HG03521 (cell line): Measurements from ENCODE around the gene ZNRF2.

Experiments used
- ATAC-seq: cut with Tn5 transposase; IDR thresholded peaks from one replicate; pipeline ENCODE4 v1.9.1; 2021; ENCODE audit warnings: mild to moderate bottlenecking, moderate library complexity; ENCODE audit not compliant: unreplicated experiment

The ZNRF2 gene

GRCh38 chr7:30284298-30285066 is at the start of gene ZNRF2:
TSS of gene ZNRF2 (plus strand) at chr7:30284597. CDS start at chr7:30285358, 761 bp downstream.
- peak; percentile 83 for ATAC-seq

- ATAC-seq: no peak
These were observed 47.1 kb upstream of the ZNRF2 start for GRCh38 chr7:30237271-30237695.

- peak; percentile 54 for ATAC-seq
These were observed 45.5 kb upstream of the ZNRF2 start for GRCh38 chr7:30238721-30239441.

DNA sequence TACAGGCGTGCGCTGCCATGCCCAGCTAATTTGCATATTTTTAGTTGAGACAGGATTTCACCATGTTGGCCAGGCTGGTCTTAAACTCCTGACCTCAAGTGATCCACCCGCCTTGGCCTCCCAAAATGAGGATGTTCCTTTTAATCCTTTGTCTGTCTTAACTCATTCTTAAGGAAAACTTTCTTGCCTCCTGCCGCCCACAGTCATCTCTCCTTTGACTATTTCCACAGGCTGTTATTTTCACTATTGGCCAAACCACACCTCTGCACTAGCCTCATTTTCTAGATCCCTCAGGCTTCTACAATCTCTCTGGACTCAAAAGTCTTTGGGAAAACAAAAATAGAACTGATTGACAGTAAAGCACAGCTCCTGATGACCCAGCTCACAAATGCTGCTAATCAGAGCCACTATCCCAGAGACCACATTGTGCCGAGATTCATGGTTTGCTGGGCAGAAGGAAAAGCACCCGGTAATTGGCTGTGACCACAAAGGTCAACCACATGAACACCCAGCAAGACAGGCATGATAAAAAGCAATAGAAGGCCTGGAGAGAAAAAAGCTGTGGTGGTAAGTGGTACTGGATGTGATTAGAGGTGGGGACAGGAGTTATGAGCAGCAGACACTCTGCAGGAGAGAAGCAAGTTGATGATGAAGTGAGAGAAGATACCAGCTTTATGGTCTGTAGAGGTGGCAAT is 44.1 kb upstream of the ZNRF2 start:
- ATAC-seq: no peak

GRCh38 chr7:30241767-30242166 is 42.6 kb upstream of the ZNRF2 start:
- no peak for ATAC-seq

- ATAC-seq: no peak
These were observed 40.1 kb upstream of the ZNRF2 start for GRCh38 chr7:30244340-30244739.

DNA sequence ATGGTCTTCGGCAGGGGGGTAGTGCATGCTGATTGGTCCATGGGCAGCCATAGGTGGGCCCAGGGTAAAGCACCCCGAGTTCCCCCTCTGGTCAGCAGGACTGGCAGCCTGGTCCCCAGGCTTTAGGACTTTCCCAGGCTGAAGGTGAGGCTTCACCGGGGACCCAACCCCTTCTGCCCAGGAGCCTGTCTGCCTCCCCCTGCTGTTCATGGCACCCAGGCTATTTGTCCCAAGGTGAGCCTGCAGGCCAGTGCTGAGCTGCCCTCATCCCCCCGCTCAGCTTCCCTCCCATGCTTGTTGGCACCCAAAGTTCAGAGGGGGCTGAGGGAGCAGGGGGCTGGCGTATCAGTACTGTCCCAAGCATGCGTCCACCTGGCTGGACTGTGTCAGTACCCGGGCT is 38.5 kb upstream of the ZNRF2 start:
- no peak for ATAC-seq

GRCh38 chr7:30246392-30246791 is 38.0 kb upstream of the ZNRF2 start:
- ATAC-seq: no peak

DNA sequence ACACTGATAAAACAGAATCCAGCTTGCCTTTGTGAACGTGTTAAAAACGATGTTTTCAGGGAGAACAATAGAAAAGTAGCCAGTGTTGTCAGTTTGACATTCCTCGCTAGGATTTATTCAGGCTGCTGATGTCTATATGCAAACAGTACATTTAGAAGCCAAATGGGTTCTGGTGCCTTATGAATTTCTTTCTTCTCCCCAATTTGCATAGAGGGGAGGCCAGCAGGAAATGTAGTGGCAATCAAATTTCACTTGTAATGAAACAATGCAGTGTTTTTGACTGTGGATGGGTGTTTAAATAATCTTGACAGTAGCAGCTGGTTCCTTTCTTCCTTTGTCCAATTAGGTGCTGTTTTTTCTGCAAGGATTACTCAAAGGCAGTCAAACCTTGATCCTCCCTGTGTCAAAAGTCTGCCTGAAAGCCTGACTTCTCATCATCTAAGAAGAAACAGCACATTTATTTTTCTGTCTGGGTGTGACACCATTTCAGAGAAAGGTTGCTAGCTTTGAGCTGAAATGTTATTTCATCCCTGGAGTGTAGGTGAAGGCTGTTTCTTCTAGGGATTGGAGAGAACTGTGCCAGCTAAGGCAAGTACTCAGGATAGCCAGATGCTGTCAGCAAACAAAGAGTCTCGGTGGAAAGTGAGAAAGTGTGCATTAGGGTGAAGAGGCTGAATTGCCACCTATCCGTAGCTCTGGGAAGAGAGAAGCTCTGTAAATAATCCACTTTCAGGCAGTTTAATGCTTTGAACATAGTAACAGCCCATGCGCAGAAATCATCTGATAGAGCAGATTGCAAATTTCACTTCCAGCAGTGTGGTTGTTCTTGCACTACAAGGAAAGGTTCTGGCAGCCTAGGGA is 36.6 kb upstream of the ZNRF2 start:
- ATAC-seq: no peak

- no peak for ATAC-seq
These were observed 35.1 kb upstream of the ZNRF2 start for GRCh38 chr7:30249316-30249715.

- no peak for ATAC-seq
These were observed 34.2 kb upstream of the ZNRF2 start for GRCh38 chr7:30249986-30250774.

GRCh38 chr7:30251708-30252329 is 32.6 kb upstream of the ZNRF2 start:
- no peak for ATAC-seq

DNA sequence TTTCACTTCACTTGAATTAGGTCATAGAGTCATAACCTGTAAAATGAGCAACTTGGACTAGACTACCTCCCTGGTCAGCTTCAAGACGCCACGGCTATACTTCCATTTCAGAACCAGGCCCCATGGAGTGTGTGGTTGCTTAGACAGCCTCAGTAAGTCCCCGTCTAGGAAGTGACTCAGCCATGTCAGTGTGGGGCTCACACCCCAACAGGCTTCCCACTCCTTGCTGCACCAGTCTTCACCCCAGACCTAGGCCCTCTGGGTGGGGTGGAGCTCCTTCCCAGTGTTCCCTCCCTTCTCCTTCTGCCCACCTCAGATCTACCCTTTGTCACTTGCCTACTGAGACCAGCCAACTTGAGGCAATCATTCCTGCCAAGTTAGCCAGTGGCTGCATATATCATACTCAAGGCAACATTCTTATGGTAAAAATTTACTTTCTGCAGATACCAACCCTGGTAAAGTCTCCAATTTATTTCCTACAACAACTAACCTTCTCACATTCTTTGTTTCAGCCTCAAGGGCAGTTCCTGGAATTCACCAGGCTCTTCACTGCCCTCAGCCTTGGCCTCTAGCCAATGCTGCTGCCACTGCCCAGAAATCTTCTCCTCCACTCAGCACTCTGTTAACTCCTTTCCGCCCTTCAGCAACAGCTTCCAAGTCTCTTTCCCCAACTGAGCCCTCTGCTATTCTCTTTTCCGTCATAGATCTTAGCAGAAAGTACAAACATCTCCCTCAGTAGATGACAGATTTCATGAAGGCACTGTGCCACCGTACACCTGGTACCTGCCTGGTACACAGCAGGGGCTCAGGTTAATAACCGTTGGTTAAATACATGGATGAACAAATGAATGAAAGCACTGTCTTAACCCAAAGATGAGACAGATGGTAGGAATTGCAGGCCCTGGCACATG is 31.3 kb upstream of the ZNRF2 start:
- ATAC-seq: no peak

DNA sequence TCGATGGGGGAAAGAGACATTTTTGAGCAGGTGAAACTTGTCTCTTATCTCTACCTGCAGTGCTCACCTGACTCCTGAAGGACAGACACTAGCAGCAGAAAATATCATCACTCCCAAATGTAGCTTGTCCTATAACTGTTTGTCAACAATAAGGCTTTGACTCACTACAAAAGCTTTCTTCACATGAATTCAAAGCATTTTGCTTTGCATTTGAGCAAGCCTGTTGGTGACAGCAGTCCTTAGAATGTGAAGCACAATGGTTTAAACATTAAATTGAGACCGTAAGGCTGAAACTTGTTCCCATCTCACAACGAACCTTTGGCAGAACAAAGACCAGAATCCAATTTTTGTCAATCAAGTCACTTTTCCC is 30.6 kb upstream of the ZNRF2 start:
- no peak for ATAC-seq

GRCh38 chr7:30254248-30254647 is 30.1 kb upstream of the ZNRF2 start:
- ATAC-seq: no peak

- no peak for ATAC-seq
These were observed 29.7 kb upstream of the ZNRF2 start for GRCh38 chr7:30254717-30255063.

GRCh38 chr7:30255064-30255769 is 29.2 kb upstream of the ZNRF2 start:
- ATAC-seq: no peak

- no peak for ATAC-seq
These were observed 28.0 kb upstream of the ZNRF2 start for GRCh38 chr7:30256349-30256858.
